IMR-90 (cell line): ENCODE measurements around the gene KRTAP4-9. TPM values are rescaled to one million over a fixed set of nuclear protein-coding genes. Genes with fewer than 3 reads are reported as not detected.

ENCODE experiments used
- ATAC-seq: fragments of 200-7000 bp; cut with Tn5 transposase; 2 replicates; pipeline ENCODE4 v1.9.1; 2020; ENCODE audit warnings: low read depth, mild to moderate bottlenecking, moderate library complexity
- BruUV-seq: library from RNA; stranded (reverse); fragments of 400-500 nt; replicated peaks from 2 replicates; lab custom pipeline; 2021; lab: Mats Ljungman, UMichigan
- CTCF ChIA-PET: fragments of 300-600 bp; formaldehyde crosslinking; extraction: SDS; loops from one replicate; lab custom pipeline; 2021; ENCODE audit warnings: antibody characterized with exemption; lab: Yijun Ruan, JAX
- POLR2A ChIA-PET: fragments of 300-600 bp; sonication (Branson Sonifier 250); formaldehyde crosslinking; loops from one replicate; lab custom pipeline; 2022; ENCODE audit warnings: antibody characterized with exemption; ENCODE audit not compliant: unreplicated experiment; lab: Charles Lee
- DNase-seq: peaks from one replicate; pipeline ENCODE4 v3.0.0; 2013
- H2AFZ ChIP-seq: replicated peaks from 2 replicates; pipeline ENCODE3; 2013; ENCODE audit warnings: low read length, mild to moderate bottlenecking; ENCODE audit not compliant: poor library complexity
- H2AK5ac ChIP-seq: 2 replicates; pipeline ENCODE4 v1.6.1; 2013; ENCODE audit warnings: low read depth, low read length, inconsistent platforms
- H2AK9ac ChIP-seq: replicated peaks from 2 replicates; pipeline ENCODE3; 2013; ENCODE audit warnings: mild to moderate bottlenecking, low read depth, low read length, moderate library complexity; ENCODE audit not compliant: poor library complexity
- H2BK120ac ChIP-seq: 2 replicates; pipeline ENCODE4 v1.6.1; 2013; ENCODE audit warnings: low read depth, low read length, inconsistent platforms
- H2BK15ac ChIP-seq: 3 replicates; pipeline ENCODE4 v1.6.1; 2013; ENCODE audit warnings: low read depth, low read length, inconsistent platforms
- H2BK20ac ChIP-seq: 2 replicates; pipeline ENCODE4 v1.6.1; 2013; ENCODE audit warnings: low read depth, mild to moderate bottlenecking, inconsistent platforms, low read length, moderate library complexity
- H2BK5ac ChIP-seq: 2 replicates; pipeline ENCODE4 v1.6.1; 2013; ENCODE audit warnings: mild to moderate bottlenecking, low read depth, low read length, inconsistent platforms; ENCODE audit not compliant: poor library complexity, severe bottlenecking
- H3K14ac ChIP-seq: replicated peaks from 2 replicates; pipeline ENCODE4 v1.6.1; 2013; ENCODE audit warnings: low read depth, low read length, inconsistent platforms
- H3K18ac ChIP-seq: 2 replicates; pipeline ENCODE4 v1.6.1; 2013; ENCODE audit warnings: low read depth, low read length, control low read depth
- H3K23ac ChIP-seq: 2 replicates; pipeline ENCODE4 v1.6.1; 2013; ENCODE audit warnings: low read depth, low read length, inconsistent platforms
- H3K27ac ChIP-seq: 2 replicates; pipeline ENCODE4 v1.5.1; 2013; ENCODE audit warnings: mild to moderate bottlenecking, control low read depth, low read length; ENCODE audit not compliant: insufficient read depth
- H3K27me3 ChIP-seq: 2 replicates; pipeline ENCODE4 v1.6.1; 2013; ENCODE audit warnings: low read length; ENCODE audit not compliant: control insufficient read depth, insufficient read depth
- H3K36me3 ChIP-seq: 2 replicates; pipeline ENCODE4 v1.6.1; 2013; ENCODE audit warnings: low read length, mixed read lengths; ENCODE audit not compliant: control insufficient read depth, insufficient read depth
- H3K4ac ChIP-seq: 2 replicates; pipeline ENCODE4 v1.6.1; 2013; ENCODE audit warnings: low read depth, low read length, inconsistent platforms
- H3K4me1 ChIP-seq: 2 replicates; pipeline ENCODE4 v1.6.1; 2013; ENCODE audit warnings: low read length, mixed read lengths; ENCODE audit not compliant: control insufficient read depth, insufficient read depth
- H3K4me2 ChIP-seq: 2 replicates; pipeline ENCODE4 v1.6.1; 2013; ENCODE audit warnings: low read depth, mild to moderate bottlenecking, control low read depth, low read length, moderate library complexity
- H3K4me3 ChIP-seq: 2 replicates; pipeline ENCODE4 v1.5.1; 2013; ENCODE audit warnings: low read depth, mild to moderate bottlenecking, control low read depth, low read length, moderate library complexity; ENCODE audit not compliant: insufficient read depth
- H3K56ac ChIP-seq: 2 replicates; pipeline ENCODE4 v1.6.1; 2013; ENCODE audit warnings: low read length, inconsistent platforms; ENCODE audit not compliant: insufficient read depth; ENCODE audit errors: extremely low read depth
- H3K79me1 ChIP-seq, 2 experiments: 2 replicates each; pipeline ENCODE4 v1.6.1; 2013; ENCODE audit warnings: low read length in 2 of 2, inconsistent platforms in 1 of 2, low read depth in 1 of 2
- H3K9ac ChIP-seq: 2 replicates; pipeline ENCODE4 v1.6.1; 2013; ENCODE audit warnings: low read depth, low read length, control low read depth
- H3K9me1 ChIP-seq: 2 replicates; pipeline ENCODE4 v1.6.1; 2013; ENCODE audit warnings: low read length, inconsistent platforms; ENCODE audit not compliant: insufficient read depth
- H3K9me3 ChIP-seq: 2 replicates; pipeline ENCODE4 v1.6.1; 2013; ENCODE audit warnings: low read length; ENCODE audit not compliant: control insufficient read depth, insufficient read depth
- H4K20me1 ChIP-seq: 2 replicates; pipeline ENCODE4 v1.6.1; 2013; ENCODE audit warnings: low read length, inconsistent platforms; ENCODE audit not compliant: insufficient read depth
- H4K5ac ChIP-seq: 2 replicates; pipeline ENCODE4 v1.6.1; 2013; ENCODE audit warnings: mild to moderate bottlenecking, low read depth, low read length, control low read depth
- H4K8ac ChIP-seq, 2 experiments: 2 replicates each; pipeline ENCODE4 v1.6.1; 2013; ENCODE audit warnings: low read depth in 2 of 2, low read length in 2 of 2, control low read depth in 1 of 2, inconsistent platforms in 1 of 2
- H4K91ac ChIP-seq: 2 replicates; pipeline ENCODE4 v1.6.1; 2013; ENCODE audit warnings: low read depth, low read length, inconsistent platforms; ENCODE audit not compliant: insufficient read depth
- BHLHE40 ChIP-seq: fragments of 150-350 bp; IDR thresholded peaks from 2 replicates; pipeline ENCODE4 v1.6.1; 2016; ENCODE audit warnings: mild to moderate bottlenecking, low read depth, low read length
- CEBPB ChIP-seq: IDR thresholded peaks from 2 replicates; pipeline ENCODE4 v1.6.1; 2012; ENCODE audit warnings: low read depth, low read length, improper control_type of control experiment
- CHD1 ChIP-seq: IDR thresholded peaks from 2 replicates; pipeline ENCODE4 v1.6.1; 2012; ENCODE audit warnings: low read depth, low read length, improper control_type of control experiment
- FOS ChIP-seq: fragments of 150-350 bp; IDR thresholded peaks from 2 replicates; pipeline ENCODE4 v1.6.1; 2016; ENCODE audit warnings: low read depth, low read length
- MAFK ChIP-seq: IDR thresholded peaks from 2 replicates; pipeline ENCODE4 v1.6.1; 2012; ENCODE audit warnings: low read depth, low read length, improper control_type of control experiment
- MAZ ChIP-seq: IDR thresholded peaks from 2 replicates; pipeline ENCODE4 v1.6.1; 2012; ENCODE audit warnings: low read depth, mild to moderate bottlenecking, low read length, improper control_type of control experiment, moderate library complexity, borderline replicate concordance
- RAD21 ChIP-seq: IDR thresholded peaks from 2 replicates; pipeline ENCODE4 v1.6.1; 2012; ENCODE audit warnings: low read length, improper control_type of control experiment
- RFX5 ChIP-seq: IDR thresholded peaks from 2 replicates; pipeline ENCODE4 v1.8.0; 2012; ENCODE audit warnings: low read depth, mild to moderate bottlenecking, low read length, moderate library complexity
- WGBS, 2 experiments: methylation state at CpG; one replicate each; pipeline versions ENCODE4 v1.1.5 to v1.1.7; 2013; ENCODE audit warnings: missing lambda C conversion rate in 2 of 2; ENCODE audit not compliant: insufficient read length in 1 of 2; ENCODE audit errors: extremely low coverage in 2 of 2; 5-methylcytosine and 5-hydroxymethylcytosine counted together
- dilution Hi-C: fragments of 300-500 bp; cut with HindIII; formaldehyde crosslinking; loops from one replicate; pipeline ENCODE4 v1.14.3; 2018; ENCODE audit warnings: low sequenced_read_pairs; ENCODE audit not compliant: unreplicated experiment
- in situ Hi-C: fragments of 300-500 bp; cut with MboI; formaldehyde crosslinking; loops from 3 replicates; pipeline ENCODE4 v1.14.3; 2019; ENCODE audit warnings: low sequenced_read_pairs, inconsistent platforms, mixed read lengths
- intact Hi-C: fragments of 100-400 bp; cut with micrococcal nuclease; formaldehyde crosslinking; loops from 2 replicates; pipeline ENCODE4 v1.10.0; 2022
- polyA plus RNA-seq, 3 experiments: library from polyadenylated mRNA; depleted of rRNA; stranded (reverse); fragments of >200 nt; gene quantifications; 2 replicates each; pipeline ENCODE4 v1.2.3, GENCODE V29; 2012; ENCODE audit warnings: low replicate concordance in 1 of 3
- total RNA-seq: library from RNA; depleted of rRNA; stranded (reverse); fragments of >200 nt; gene quantifications from 2 replicates; pipeline ENCODE4 v1.2.3, GENCODE V29; 2012
- TF ChIP-seq, protein P1 (sequence below): fragments of 150-350 bp; IDR thresholded peaks from 2 replicates; pipeline ENCODE4 v1.6.1; 2017; ENCODE audit warnings: mild to moderate bottlenecking, antibody characterized with exemption, low read length, low read depth

KRTAP4-9 gene
- total and polyA plus RNA-seq, 2 of the 4 experiments (the other 2 are of a cell fraction), result 0.24 TPM; not detected in 1

DNA sequence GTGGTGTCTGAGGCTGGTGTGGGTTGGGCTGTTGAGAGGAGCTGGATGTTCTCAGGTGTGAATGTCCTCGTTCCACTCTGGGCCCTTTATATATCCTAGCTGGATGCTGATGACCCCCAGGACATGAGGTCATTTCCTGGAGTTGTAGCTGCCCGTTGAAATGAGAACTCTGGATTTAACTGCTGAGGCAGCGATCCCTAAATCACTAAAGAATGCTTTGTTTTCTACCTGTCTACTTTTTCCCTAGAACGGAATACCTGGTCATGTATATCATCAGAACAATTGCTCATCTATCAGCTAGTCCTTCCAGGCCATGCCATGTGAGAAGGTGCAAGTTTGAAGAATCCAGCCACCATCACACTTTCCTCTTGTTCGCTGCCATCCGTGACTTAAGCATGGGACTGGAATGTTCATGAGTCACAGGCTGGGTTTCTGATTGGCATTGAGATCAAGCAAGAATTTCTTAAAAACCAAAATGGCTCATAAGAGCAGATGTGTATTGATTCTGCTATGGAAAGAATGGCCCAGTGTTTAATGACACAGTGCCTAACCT, 45.1 kb upstream of the KRTAP4-9 start, which contains the start of gene KRTAP2-3:
KRTAP2-3 (minus strand) TSS at position 63 of the 553 bp plus-strand sequence. CDS start 64 bp downstream, outside the sequence.
- Histone ChIP-seq H2AK9ac (peak within 1 kb of the TSS; percentile 18), H3K14ac (peak within 1 kb of the TSS; percentile 96), H2BK15ac (peak within 1 kb of the TSS; percentile 53; the same call in 2 of the 3 replicates), H3K23ac (peak within 1 kb of the TSS; percentile 97), H3K9me1 (peaks cover 2% of the 10 kb centered on the region; the same call in 1 of the 2 replicates), H2AFZ (no peak within 1 kb of the TSS), H3K36me3 (no peaks in the 10 kb centered on the region), H3K4ac (peak within 1 kb of the TSS; percentile 98), H3K4me3 (no peak within 1 kb of the TSS), H3K27ac (peak within 1 kb of the TSS; percentile 94), H2BK5ac (peak within 1 kb of the TSS; percentile 98), H4K5ac (peak within 1 kb of the TSS; percentile 97), H4K8ac (peak within 1 kb of the TSS; percentile 95 to 99), H2AK5ac (peak within 1 kb of the TSS; percentile 93), H3K9ac (peak within 1 kb of the TSS; percentile 55; the same call in 1 of the 2 replicates), H3K56ac (peak within 1 kb of the TSS; percentile 86), H2BK20ac (peak within 1 kb of the TSS; percentile 100), H3K4me1 (peaks cover 16% of the 10 kb centered on the region), H3K27me3 (no peaks in the 10 kb centered on the region), H3K79me1 (no peaks in the 10 kb centered on the region), H2BK120ac (peak within 1 kb of the TSS; percentile 99), H3K18ac (peak within 1 kb of the TSS; percentile 99), H3K9me3 (no peaks in the 10 kb centered on the region), H4K91ac (peak within 1 kb of the TSS; percentile 92), H3K4me2 (peak within 1 kb of the TSS; percentile 72), H4K20me1 (no peaks in the 10 kb centered on the region)
- 52% methylated on average over 3 of the region's 6 CpGs; no CpG with 5 or more reads in 1 of the 2 experiments for WGBS, 2 experiments
- TF ChIP-seq MAFK, result peak; percentile 79
- no peak for TF ChIP-seq MAZ
- TF ChIP-seq BHLHE40, result peak; percentile 78
- no peak for TF ChIP-seq RAD21
- no peak for TF ChIP-seq CHD1
- TF ChIP-seq CEBPB, result no peak
- TF ChIP-seq, protein P1, sequence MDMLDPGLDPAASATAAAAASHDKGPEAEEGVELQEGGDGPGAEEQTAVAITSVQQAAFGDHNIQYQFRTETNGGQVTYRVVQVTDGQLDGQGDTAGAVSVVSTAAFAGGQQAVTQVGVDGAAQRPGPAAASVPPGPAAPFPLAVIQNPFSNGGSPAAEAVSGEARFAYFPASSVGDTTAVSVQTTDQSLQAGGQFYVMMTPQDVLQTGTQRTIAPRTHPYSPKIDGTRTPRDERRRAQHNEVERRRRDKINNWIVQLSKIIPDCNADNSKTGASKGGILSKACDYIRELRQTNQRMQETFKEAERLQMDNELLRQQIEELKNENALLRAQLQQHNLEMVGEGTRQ, result no peak
- TF ChIP-seq FOS, result peak; percentile 86
- TF ChIP-seq RFX5, result no peak
- ChIA-PET POLR2A (interaction anchor here (3.0 kb wide), 1 partner anchor 151 kb away, joined by 12 read pairs; no protein-coding TSS in a partner anchor), CTCF (interaction anchor here (1.1 to 2.1 kb wide), 2 partner anchors 21 to 262 kb away, joined by 3 to 7 read pairs; no protein-coding TSS in a partner anchor)
- intact Hi-C loops (loop anchor here (2.0 to 5.0 kb wide), 5 partner anchors 151 to 587 kb away; no protein-coding TSS in a partner anchor), in situ Hi-C loops (no loop called here), dilution Hi-C loops (no loop called here)
- BruUV-seq, result no TSS peak
- DNase-seq (peak; percentile 97), ATAC-seq (peak; percentile 44)
